Endothelial cell of umbilical vein (primary cell): ENCODE results near the gene EEA1. TPM values are rescaled to one million over a fixed set of nuclear protein-coding genes. Genes with fewer than 3 reads are reported as not detected.

ENCODE experiments used
- BruUV-seq: library from RNA; stranded (reverse); fragments of 400-500 nt; replicated peaks from 2 replicates; lab custom pipeline; 2021; lab: Mats Ljungman, UMichigan
- CTCF ChIA-PET: fragments of 300-600, 350-600 bp; sonication (Branson Sonifier 250); formaldehyde crosslinking; loops from one replicate; lab custom pipeline; 2021; ENCODE audit warnings: antibody characterized with exemption, inconsistent platforms; lab: Charles Lee
- POLR2A ChIA-PET: fragments of 300-600, 350-600 bp; sonication (Branson Sonifier 250); formaldehyde crosslinking; loops from one replicate; lab custom pipeline; 2021; ENCODE audit warnings: antibody characterized with exemption, inconsistent platforms; lab: Charles Lee
- DNase-seq: peaks from one replicate; pipeline ENCODE4 v3.0.0-alpha.2; 2011; ENCODE audit warnings: low read depth, low spot score
- FAIRE-seq: peaks from 2 replicates; lab custom pipeline; 2011; peaks lifted over from hg19 to GRCh38; lab: Jason Lieb, UNC
- H2AFZ ChIP-seq: 2 replicates; pipeline ENCODE4 v1.6.0; 2012; ENCODE audit warnings: low read depth, low read length, control low read depth, inconsistent platforms
- H3K27ac ChIP-seq: 2 replicates; pipeline ENCODE4 v1.5.1; 2011; ENCODE audit warnings: low read depth, mild to moderate bottlenecking, control low read depth, low read length, moderate library complexity; ENCODE audit not compliant: insufficient read depth
- H3K27me3 ChIP-seq, 2 experiments: 2 replicates each; pipeline versions ENCODE4 v1.6.0 to v1.6.1; 2011; ENCODE audit warnings: low read length in 2 of 2, mixed read lengths in 1 of 2; ENCODE audit not compliant: control insufficient read depth in 2 of 2, insufficient read depth in 2 of 2
- H3K36me3 ChIP-seq, 2 experiments: 2 replicates in 1 of 2; 3 replicates in 1 of 2; pipeline ENCODE4 v1.5.1; 2011; ENCODE audit warnings: low read length in 2 of 2, mild to moderate bottlenecking in 1 of 2, moderate library complexity in 1 of 2; ENCODE audit not compliant: control insufficient read depth in 2 of 2, insufficient read depth in 2 of 2; ENCODE audit errors: extremely low read depth in 1 of 2
- H3K4me1 ChIP-seq: 3 replicates; pipeline ENCODE4 v1.5.1; 2011; ENCODE audit warnings: mild to moderate bottlenecking, low read length; ENCODE audit not compliant: control insufficient read depth, insufficient read depth; ENCODE audit errors: extremely low read depth
- H3K4me2 ChIP-seq: 2 replicates; pipeline ENCODE4 v1.6.1; 2011; ENCODE audit warnings: low read length, control low read depth, mixed read lengths; ENCODE audit not compliant: insufficient read depth
- H3K4me3 ChIP-seq, 3 experiments: fragments of 200-600 bp in 1 of 3; sonication (generic), shearing (Covaris generic) in 1 of 3; replicated peaks in 1 of 3; 2 replicates each; pipeline ENCODE4 v1.5.1; 2011 to 2016; ENCODE audit warnings: control low read depth in 3 of 3, low read length in 3 of 3, mild to moderate bottlenecking in 2 of 3, inconsistent platforms in 1 of 3, low read depth in 1 of 3, moderate library complexity in 1 of 3; ENCODE audit not compliant: insufficient read depth in 1 of 3
- H3K79me2 ChIP-seq: 2 replicates; pipeline ENCODE4 v1.6.0; 2012; ENCODE audit warnings: low read length, inconsistent platforms; ENCODE audit not compliant: control insufficient read depth, insufficient read depth
- H3K9ac ChIP-seq: replicated peaks from 2 replicates; pipeline ENCODE3; 2011; ENCODE audit warnings: low read length, control low read depth; ENCODE audit not compliant: insufficient read depth; ENCODE audit errors: extremely low read depth
- H3K9me1 ChIP-seq: replicated peaks from 3 replicates; pipeline ENCODE4 v1.6.0; 2011; ENCODE audit warnings: mild to moderate bottlenecking, low read length; ENCODE audit not compliant: control insufficient read depth, insufficient read depth; ENCODE audit errors: extremely low read depth
- H3K9me3 ChIP-seq: replicated peaks from 2 replicates; pipeline ENCODE4 v1.5.1; 2012; ENCODE audit warnings: low read length, inconsistent platforms; ENCODE audit not compliant: control insufficient read depth, insufficient read depth
- H4K20me1 ChIP-seq: replicated peaks from 2 replicates; pipeline ENCODE3; 2011; ENCODE audit warnings: mild to moderate bottlenecking, low read length; ENCODE audit not compliant: control insufficient read depth, insufficient read depth; ENCODE audit errors: extremely low read depth
- EZH2 ChIP-seq: IDR thresholded peaks from 2 replicates; pipeline ENCODE4 v1.6.1; 2012; ENCODE audit warnings: borderline replicate concordance, low read depth, mild to moderate bottlenecking, moderate library complexity, low read length, inconsistent platforms; ENCODE audit not compliant: severe bottlenecking
- FOS ChIP-seq: IDR thresholded peaks from 2 replicates; pipeline ENCODE4 v1.6.1; 2011; ENCODE audit warnings: mild to moderate bottlenecking, low read length, moderate library complexity, borderline replicate concordance; ENCODE audit not compliant: insufficient read depth
- GATA2 ChIP-seq: IDR thresholded peaks from 2 replicates; pipeline ENCODE4 v1.7.0; 2011; ENCODE audit warnings: low read depth, mild to moderate bottlenecking, moderate library complexity, mixed read lengths, low read length; ENCODE audit not compliant: insufficient read length, insufficient read depth
- JUN ChIP-seq: IDR thresholded peaks from 2 replicates; pipeline ENCODE4 v1.6.1; 2011; ENCODE audit warnings: borderline replicate concordance, low read depth; ENCODE audit not compliant: insufficient read length, insufficient read depth
- MAX ChIP-seq: IDR thresholded peaks from 2 replicates; pipeline ENCODE4 v1.6.1; 2011; ENCODE audit not compliant: insufficient read depth, insufficient read length
- MYC ChIP-seq: IDR thresholded peaks from one replicate; pipeline ENCODE4 v1.6.1; 2011; ENCODE audit warnings: mild to moderate bottlenecking, low read depth, low read length
- POLR2A ChIP-seq: IDR thresholded peaks from 2 replicates; pipeline ENCODE4 v1.6.1; 2012; ENCODE audit warnings: low read depth, mild to moderate bottlenecking, control low read depth, low read length
- dilution Hi-C: fragments of 300-500 bp; cut with MboI; formaldehyde crosslinking; loops from one replicate; pipeline ENCODE4 v1.15.0; 2019; ENCODE audit warnings: low sequenced_read_pairs; ENCODE audit not compliant: extremely low pct_ligation_motif_present
- intact Hi-C: fragments of 100-400 bp; cut with micrococcal nuclease; formaldehyde crosslinking; loops from one replicate; pipeline ENCODE4 v1.10.0; 2022
- polyA plus RNA-seq, 4 experiments: library from polyadenylated mRNA; depleted of rRNA in 3 of 4; stranded (reverse) in 3 of 4; unstranded in 1 of 4; fragments of >200 nt; gene quantifications; 2 replicates each; pipeline versions ENCODE4 v1.2.1 to v1.2.3, GENCODE V29; 2011 to 2012; ENCODE audit warnings: missing spikeins in 1 of 4
- total RNA-seq: library from RNA; stranded (reverse); gene quantifications from 2 replicates; pipeline ENCODE4 v1.2.3, GENCODE V29; 2021
- TF ChIP-seq, protein P1 (sequence below), 2 donors: IDR thresholded peaks; 1 replicate in 1 of 2; 2 replicates in 1 of 2; pipeline ENCODE4 v1.5.1; 2011; ENCODE audit warnings: low read length in 2 of 2, mild to moderate bottlenecking in 2 of 2, moderate library complexity in 2 of 2, control low read depth in 1 of 2, inconsistent platforms in 1 of 2, low read depth in 1 of 2; ENCODE audit not compliant: insufficient read depth in 1 of 2; ENCODE audit errors: extremely low read depth in 1 of 2

Gene EEA1
- total and polyA plus RNA-seq, 2 donors (not counting 3 experiments of a cell fraction or from before 2014, with no cell fraction given), result 2.6 to 38.8 TPM

DNA sequence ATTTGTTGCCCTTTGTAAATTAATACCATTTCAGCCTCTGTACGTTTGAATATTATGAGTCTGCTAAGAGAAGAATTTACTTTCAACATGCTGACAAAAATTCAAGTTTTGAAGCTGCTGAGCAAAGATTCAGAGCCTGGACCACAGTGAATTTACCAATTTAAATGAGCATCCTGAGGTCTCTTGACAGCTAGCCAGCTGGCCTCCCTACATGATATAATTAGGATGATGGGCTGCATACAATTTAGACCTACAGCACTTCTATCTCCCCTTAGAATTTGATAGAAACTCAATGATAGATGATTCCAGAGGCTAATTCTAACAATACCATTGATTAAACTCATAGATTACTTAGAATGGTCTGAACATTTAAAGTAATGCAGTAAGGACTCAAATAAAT, 10.0 kb upstream of the EEA1 start:
- H3K4me2 ChIP-seq, result no peak overlapping the region

GRCh38 chr12:92938638-92939037, 9.5 kb upstream of the EEA1 start:
- no peak overlapping the region for H3K4me3 ChIP-seq
- BruUV-seq, result no TSS peak
- ChIA-PET CTCF (no interaction called here), POLR2A (no interaction called here)
- H3K27me3 ChIP-seq, result no peaks in the 10 kb centered on the region
- TF ChIP-seq MYC (no peak), POLR2A (no peak), EZH2 (no peak), JUN (no peak), GATA2 (no peak), MAX (no peak), FOS (no peak)
- TF ChIP-seq, protein P1, sequence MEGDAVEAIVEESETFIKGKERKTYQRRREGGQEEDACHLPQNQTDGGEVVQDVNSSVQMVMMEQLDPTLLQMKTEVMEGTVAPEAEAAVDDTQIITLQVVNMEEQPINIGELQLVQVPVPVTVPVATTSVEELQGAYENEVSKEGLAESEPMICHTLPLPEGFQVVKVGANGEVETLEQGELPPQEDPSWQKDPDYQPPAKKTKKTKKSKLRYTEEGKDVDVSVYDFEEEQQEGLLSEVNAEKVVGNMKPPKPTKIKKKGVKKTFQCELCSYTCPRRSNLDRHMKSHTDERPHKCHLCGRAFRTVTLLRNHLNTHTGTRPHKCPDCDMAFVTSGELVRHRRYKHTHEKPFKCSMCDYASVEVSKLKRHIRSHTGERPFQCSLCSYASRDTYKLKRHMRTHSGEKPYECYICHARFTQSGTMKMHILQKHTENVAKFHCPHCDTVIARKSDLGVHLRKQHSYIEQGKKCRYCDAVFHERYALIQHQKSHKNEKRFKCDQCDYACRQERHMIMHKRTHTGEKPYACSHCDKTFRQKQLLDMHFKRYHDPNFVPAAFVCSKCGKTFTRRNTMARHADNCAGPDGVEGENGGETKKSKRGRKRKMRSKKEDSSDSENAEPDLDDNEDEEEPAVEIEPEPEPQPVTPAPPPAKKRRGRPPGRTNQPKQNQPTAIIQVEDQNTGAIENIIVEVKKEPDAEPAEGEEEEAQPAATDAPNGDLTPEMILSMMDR (IDR thresholded peaks at IDR 0.05; ENCODE audit: extremely low read depth in 1 of 2, insufficient read depth in 1 of 2, low read depth in 1 of 2, low read length in 2 of 2), result no peak
- no peak overlapping the region for H3K27ac ChIP-seq
- H3K79me2 ChIP-seq, result no peaks in the 10 kb centered on the region
- H2AFZ ChIP-seq, result no peak overlapping the region
- DNase-seq (no peak), FAIRE-seq (no peak)
- dilution Hi-C loops, result no loop called here
- no peaks in the 10 kb centered on the region for H3K9me1 ChIP-seq
- no peaks in the 10 kb centered on the region for H4K20me1 ChIP-seq
- no peak overlapping the region for H3K4me2 ChIP-seq
- intact Hi-C loops, result no loop called here
- H3K9ac ChIP-seq, result no peak overlapping the region
- no peaks in the 10 kb centered on the region for H3K36me3 ChIP-seq
- H3K4me1 ChIP-seq, result no peaks in the 10 kb centered on the region
- no peaks in the 10 kb centered on the region for H3K9me3 ChIP-seq

More for the DNA sequence above, 10.0 kb upstream of the EEA1 start:
- BruUV-seq, result no TSS peak
- no peak for FAIRE-seq
- Histone ChIP-seq H4K20me1 (no peaks in the 10 kb centered on the region), H3K27ac (no peak overlapping the region), H3K4me1 (no peaks in the 10 kb centered on the region), H3K4me3 (no peak overlapping the region), H3K27me3 (no peaks in the 10 kb centered on the region), H3K9me3 (no peaks in the 10 kb centered on the region), H2AFZ (no peak overlapping the region), H3K36me3 (no peaks in the 10 kb centered on the region), H3K9ac (no peak overlapping the region), H3K79me2 (no peaks in the 10 kb centered on the region), H3K9me1 (no peaks in the 10 kb centered on the region)
- POLR2A ChIA-PET, result no interaction called here
- CTCF ChIA-PET, result interaction anchor here (1.0 kb wide), 1 partner anchor 8 kb away, joined by 4 read pairs; no protein-coding TSS in a partner anchor
- TF ChIP-seq MAX (no peak), POLR2A (no peak), EZH2 (no peak), JUN (no peak)
- intact Hi-C loops, result no loop called here
- no peak for DNase-seq
- dilution Hi-C loops, result no loop called here
